IMR-90 (cell line): Measurements from ENCODE around the gene ELMO1.

Source experiments
- CTCF ChIP-seq: conservative IDR thresholded peaks from 2 replicates; pipeline ENCODE4 v1.5.1; 2012; ENCODE audit warnings: mild to moderate bottlenecking, low read depth, low read length, improper control_type of control experiment
- ELK1 ChIP-seq: fragments of 150-350 bp; IDR thresholded peaks from 2 replicates; pipeline ENCODE4 v1.6.1; 2016; ENCODE audit warnings: low read depth, mild to moderate bottlenecking, low read length, moderate library complexity, borderline replicate concordance
- MAFK ChIP-seq: IDR thresholded peaks from 2 replicates; pipeline ENCODE4 v1.6.1; 2012; ENCODE audit warnings: low read depth, low read length, improper control_type of control experiment
- MXI1 ChIP-seq: IDR thresholded peaks from 2 replicates; pipeline ENCODE4 v1.6.1; 2012; ENCODE audit warnings: low read depth, mild to moderate bottlenecking, low read length, moderate library complexity, borderline replicate concordance
- NFE2L2 ChIP-seq: fragments of 150-350 bp; IDR thresholded peaks from 2 replicates; pipeline ENCODE4 v1.6.1; 2016; ENCODE audit warnings: low read depth, mild to moderate bottlenecking, low read length
- POLR2A ChIP-seq: IDR thresholded peaks from 2 replicates; pipeline ENCODE4 v1.6.1; 2012; ENCODE audit warnings: mild to moderate bottlenecking, low read depth, low read length
- RCOR1 ChIP-seq: IDR thresholded peaks from 2 replicates; pipeline ENCODE4 v1.6.1; 2012; ENCODE audit warnings: mild to moderate bottlenecking, low read length, improper control_type of control experiment; ENCODE audit not compliant: insufficient replicate concordance
- USF2 ChIP-seq: fragments of 150-350 bp; IDR thresholded peaks from 2 replicates; pipeline ENCODE4 v1.6.1; 2017; ENCODE audit warnings: mild to moderate bottlenecking, antibody characterized with exemption, low read length, low read depth

GRCh38 chr7:37408291-37409228, 40.1 kb downstream of the ELMO1 start:
- TF ChIP-seq POLR2A = no peak
- no peak for TF ChIP-seq RCOR1
- TF ChIP-seq CTCF = no peak
- no peak for TF ChIP-seq NFE2L2
- TF ChIP-seq USF2 = no peak
- TF ChIP-seq MXI1 = no peak
- TF ChIP-seq ELK1 = no peak
- TF ChIP-seq MAFK = no peak
